GM19328 (cell line): Measurements from ENCODE around the gene RAB42.
A peak's percentile ranks its signal among the peaks of the same experiment; 100 is the strongest.
"Not testable (repeated sequence)": the region's sequence is repeated elsewhere in the genome, so short reads cannot be mapped to it uniquely, and the experiment has no call there.

Source experiments
- ATAC-seq: cut with Tn5 transposase; IDR thresholded peaks from one replicate; pipeline ENCODE4 v1.9.1; 2021; ENCODE audit warnings: mild to moderate bottlenecking, moderate library complexity; ENCODE audit not compliant: unreplicated experiment

RAB42 gene

GRCh38 chr1:28591708-28592320 lies at the start of gene RAB42:
Gene RAB42 (plus strand): TSS chr1:28592265. CDS start chr1:28592512, 247 bp downstream.
- ATAC-seq = no peak

DNA sequence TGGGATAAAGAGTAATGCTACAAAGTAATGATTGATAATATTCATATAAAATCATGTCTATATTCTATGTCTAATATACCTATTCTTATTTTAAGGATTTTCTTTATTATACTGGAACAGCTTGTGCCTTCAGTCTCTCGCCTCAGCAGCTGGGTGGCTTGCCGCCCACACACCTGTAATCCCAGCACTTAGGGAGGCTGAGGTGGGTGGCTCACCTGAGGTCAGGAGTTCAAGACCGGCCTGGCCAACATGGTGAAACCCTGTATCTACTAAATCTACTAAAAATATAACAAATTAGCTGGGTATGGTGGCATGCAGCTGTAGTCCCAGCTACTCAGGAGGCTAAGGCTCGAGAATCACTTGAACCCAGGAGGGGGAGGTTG lies 46.8 kb upstream of the RAB42 start:
- no peak for ATAC-seq

DNA sequence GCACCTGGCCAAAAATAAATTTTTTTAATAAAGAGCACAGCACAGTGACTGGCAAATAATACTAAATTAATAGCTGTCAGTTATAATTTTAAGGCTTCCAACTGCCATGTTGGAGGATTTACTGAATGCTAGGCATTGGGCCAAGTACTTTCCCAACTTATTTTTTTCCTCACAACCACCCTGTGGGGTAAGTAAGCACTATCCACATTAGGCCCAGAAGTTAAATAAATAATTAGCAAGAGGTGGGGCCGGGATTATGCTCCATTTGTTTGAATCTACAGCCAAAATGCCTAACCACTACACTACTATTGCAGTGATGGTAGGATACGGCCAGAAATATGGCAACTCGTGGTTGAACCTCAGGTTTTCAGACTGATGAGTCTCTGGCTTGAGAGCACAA lies 43.7 kb upstream of the RAB42 start:
- no peak for ATAC-seq

- no peak for ATAC-seq
Observed at GRCh38 chr1:28551381-28551780, 40.7 kb upstream of the RAB42 start.

DNA sequence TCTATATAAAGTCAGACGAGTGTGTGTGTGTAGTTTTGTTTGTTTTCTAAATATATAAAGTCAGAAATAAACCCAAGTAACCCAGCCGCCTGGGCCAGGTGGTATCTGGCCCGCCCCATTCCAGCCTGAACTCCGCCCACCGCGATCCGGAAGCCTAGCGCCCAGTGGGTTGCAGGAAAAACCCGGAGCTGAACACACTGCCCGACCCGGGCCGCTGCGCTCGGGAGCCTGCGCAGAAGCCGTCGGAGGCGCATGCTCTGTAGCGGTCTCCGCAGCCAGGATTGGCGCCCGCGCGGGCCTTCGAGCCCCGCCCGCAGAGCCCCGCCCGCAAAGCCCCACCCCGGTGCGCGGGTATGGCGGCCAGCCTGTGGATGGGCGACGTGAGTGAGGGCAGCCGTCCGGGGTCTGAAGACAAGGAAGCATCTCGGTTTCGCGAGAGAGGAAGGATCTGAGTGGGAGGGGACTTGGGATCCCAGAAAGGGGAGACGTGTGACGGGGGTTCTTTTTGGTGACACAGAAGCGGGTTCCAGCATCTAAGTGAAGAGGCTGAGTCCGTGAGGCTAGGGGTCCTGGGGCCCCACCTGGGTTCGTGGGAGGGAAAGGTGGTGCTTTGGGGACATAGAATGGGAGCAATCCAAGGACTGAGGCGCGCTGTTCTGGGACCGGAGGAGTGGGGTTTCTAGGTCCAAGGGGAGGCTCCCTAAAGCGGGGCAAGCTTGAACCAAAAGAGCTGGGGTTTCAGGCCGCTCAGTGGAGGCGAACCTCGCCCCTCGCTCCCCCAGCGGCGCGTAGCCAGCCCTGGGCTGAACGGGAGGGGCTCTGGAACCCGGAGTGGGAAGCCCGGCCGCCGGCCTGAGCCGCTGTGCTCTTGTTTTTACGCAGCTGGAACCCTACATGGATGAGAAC lies 39.1 kb upstream of the RAB42 start, which contains the start of gene TRNAU1AP:
Gene TRNAU1AP, plus strand, starts transcription at position 328 of the 906 bp plus-strand sequence. Its CDS starts 26 bp downstream, at position 354.
- peak; percentile 88 for ATAC-seq

- ATAC-seq = no peak
Observed at GRCh38 chr1:28560886-28561285, 31.2 kb upstream of the RAB42 start.

DNA sequence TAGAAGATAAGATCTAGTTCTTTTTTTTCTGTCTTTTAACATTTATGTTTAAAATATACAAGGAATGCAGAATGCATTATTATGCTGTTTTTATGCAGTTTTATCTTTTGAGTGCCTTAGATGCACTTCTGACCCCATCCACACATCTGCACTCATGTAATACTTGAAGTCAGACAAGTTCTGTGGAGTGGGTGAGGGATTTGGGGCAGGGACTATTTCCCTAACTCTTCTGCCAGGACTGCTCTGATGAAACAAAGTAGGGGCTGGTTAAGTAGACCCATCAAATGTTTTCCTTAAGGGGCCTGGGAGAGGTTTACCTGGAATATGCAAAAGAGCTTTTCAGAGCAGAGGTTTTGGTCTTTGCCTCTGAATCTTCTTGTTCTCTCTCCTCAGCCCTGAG lies 27.8 kb upstream of the RAB42 start:
- no peak for ATAC-seq

DNA sequence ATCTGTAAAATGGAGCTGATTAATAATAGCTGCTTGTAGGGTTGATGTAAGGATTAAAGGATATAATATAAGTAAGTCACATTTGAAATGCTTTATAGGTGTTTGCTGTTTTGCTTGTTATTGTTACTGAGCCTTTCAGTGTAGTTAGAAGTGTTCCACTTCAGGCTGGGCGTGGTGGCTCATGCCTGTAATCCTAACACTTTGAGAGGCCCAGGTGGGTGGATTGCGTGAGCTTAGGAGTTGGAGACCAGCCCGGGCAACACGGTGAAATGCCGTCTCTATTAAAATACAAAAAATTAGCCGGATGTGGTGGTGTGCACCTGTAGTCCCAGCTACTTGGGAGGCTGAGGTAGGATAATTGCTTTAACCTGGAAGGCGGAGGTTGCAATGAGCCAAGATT lies 27.0 kb upstream of the RAB42 start:
- ATAC-seq = no peak

- no peak for ATAC-seq
Observed at GRCh38 chr1:28565726-28566125, 26.3 kb upstream of the RAB42 start.

- no peak for ATAC-seq
Observed at GRCh38 chr1:28566931-28567330, 25.1 kb upstream of the RAB42 start.

GRCh38 chr1:28571911-28572310 lies 20.2 kb upstream of the RAB42 start:
- ATAC-seq = no peak

DNA sequence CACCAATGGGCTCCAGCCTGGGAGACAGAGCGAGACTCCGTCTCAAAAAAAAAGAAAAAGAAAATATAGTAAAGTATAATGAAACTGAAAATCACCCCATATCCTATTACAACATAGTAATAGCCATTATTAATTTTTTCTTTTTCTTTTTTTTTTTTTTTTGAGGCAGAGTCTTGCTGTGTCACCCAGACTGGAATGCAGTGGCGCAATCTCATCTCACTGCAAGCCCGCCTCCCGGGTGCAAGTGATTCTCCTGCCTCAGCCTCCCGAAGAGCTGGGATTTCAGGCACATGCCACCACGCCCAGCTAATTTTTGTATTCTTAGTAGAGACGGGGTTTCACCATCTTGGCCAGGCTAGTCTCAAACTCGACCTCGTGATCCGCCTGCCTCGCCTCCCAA lies 19.2 kb upstream of the RAB42 start:
- not testable (repeated sequence) for ATAC-seq

- ATAC-seq = no peak
Observed at GRCh38 chr1:28573564-28573963, 18.5 kb upstream of the RAB42 start.

- ATAC-seq = no peak
Observed at GRCh38 chr1:28577052-28577678, 14.9 kb upstream of the RAB42 start.

DNA sequence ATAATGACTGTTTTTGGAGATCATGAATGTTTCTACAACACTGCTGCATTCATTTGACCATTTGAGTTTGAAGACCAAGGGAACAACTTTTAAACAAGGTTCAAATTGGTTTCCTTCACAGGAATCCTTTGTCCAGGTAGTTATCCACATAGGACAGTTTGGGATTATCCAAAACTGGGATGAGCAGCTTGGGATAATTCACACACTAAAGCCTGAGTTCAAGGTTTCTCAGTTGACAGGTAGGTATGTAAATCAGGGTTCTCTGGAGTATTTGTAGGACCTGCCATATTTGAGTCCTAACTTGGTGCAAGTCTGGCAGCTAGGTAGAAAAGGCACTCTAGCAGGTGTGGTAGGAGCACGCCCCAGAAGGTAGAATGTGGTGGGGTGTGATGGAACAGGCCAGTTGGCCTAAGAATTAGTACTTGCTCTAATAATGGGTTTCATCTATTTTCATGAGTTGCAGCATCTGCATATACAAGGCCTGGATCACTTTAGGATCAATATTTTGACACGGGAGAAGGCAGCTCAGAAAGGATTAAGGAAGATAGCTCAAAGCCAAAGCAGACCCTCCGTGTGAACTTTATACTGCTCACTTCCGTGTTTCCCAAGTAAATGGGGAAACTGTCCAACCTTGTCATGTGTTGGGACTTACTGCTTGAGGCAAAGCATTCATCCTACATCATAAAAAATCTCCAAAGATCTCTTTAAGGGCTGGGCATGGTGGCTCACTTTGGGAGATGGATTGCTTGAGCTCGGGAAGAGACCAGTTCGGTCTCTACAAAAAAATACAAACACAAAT lies 14.1 kb upstream of the RAB42 start:
- no peak for ATAC-seq

DNA sequence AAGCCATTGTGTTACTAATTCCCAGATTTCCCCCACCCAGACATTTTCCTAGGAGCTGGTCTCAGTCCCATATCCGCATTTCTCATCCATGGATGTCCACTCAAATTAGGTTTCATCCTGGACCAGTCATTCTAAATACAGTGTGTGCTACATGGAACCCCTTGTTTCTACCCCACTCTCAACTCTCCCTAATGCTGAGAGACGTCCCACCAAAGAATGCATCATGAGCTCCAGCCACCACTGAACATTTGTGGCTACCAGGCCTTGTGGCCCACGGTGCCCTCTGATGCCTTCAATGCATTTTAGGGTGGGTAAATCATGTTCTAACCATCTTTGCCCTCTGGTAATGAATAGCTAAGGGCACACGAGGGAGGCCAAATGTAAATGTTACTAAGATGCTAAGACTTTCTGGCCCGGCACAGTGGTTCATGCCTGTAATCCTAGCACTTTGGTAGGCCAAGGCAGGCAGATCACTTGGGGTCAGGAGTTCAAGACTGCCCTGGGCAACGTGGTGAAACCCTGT lies 13.3 kb upstream of the RAB42 start:
- no peak for ATAC-seq

DNA sequence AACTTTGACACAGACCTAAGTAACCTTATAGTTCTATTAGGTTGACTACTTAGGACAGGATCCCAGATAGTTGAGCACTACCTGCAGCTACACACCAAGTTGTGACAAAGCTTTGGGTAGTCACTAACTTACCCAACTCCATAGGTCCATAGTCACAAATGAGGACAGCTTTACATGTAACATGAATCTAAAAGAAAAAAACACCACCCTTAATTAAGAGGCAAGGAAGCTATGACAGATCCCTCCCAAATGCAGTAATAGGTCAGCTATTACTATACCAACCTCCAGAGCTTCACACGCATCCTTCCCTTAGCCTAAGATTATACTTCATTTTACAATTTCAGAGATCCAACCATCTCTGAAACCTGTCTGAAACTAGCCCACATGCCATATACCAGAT lies 12.7 kb upstream of the RAB42 start:
- no peak for ATAC-seq

DNA sequence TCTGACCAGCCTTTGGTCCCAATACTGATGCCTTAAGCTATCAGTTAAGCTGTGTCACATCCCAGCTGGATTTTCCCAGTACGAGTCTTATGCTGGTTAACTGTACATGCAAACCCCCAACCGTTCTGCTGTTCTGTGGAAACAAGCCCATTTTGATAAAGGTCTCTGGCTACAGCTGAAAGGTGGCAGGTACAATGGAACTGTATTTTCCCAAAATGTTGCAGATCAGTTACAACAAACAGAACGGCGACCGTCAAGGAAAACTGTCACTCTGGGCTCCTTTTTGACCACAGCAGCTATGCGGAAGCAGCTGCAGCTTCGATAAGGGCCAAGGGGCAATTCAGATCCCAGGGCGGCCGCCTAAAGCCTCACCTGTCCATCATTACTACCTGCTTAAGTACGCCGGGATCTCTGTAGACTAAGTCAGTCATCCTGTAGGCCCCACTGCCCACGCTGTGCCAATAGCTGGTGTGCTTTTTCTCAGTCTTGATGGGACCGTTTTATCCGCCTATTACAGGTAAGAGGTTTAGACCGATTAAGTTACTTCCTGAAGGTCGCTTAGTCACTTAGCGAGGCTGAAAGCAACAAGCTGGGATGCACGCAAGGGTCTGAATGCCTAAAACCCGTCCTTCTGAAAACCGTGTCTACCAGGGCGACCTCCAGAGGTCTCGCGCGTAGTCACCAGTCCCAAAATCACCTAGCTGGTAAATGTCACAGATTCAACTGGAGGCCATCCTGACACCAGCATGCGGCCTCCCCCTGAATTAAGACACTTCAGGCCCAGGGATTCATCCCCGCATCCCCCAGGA lies 11.1 kb upstream of the RAB42 start:
- no peak for ATAC-seq

- ATAC-seq = peak; percentile 79
Observed at GRCh38 chr1:28581531-28582247, 10.4 kb upstream of the RAB42 start.
